WI38 (cell line): ENCODE results near the gene SLC4A4.

Experiments
- H3K4me3 ChIP-seq: 2 replicates; pipeline ENCODE4 v1.5.1; 2011; ENCODE audit warnings: low read depth, mild to moderate bottlenecking, control low read depth, low read length
- TF ChIP-seq, protein P1 (sequence below): IDR thresholded peaks from 2 replicates; pipeline ENCODE4 v1.5.1; 2012; ENCODE audit warnings: low read depth, mild to moderate bottlenecking, control low read depth, low read length

Gene SLC4A4

DNA sequence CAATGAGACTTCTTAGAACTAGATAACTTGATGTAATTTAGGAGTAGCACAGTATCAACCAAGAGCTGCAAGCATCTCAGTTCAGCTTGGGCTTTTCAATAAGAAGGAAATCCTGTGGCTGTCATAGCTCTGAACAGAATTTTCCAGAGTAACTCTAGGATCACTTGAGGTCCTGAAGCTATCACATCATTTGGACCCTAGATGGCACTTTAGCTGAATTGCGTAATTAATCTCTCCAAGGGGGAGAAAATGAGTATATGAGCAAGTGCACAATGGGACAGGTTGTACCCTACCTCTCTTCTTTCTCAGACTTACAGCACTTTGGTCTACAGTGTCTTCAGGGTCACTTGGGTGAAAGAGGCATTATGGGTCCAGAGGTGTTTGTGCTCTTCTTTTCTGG lies 45.2 kb downstream of the SLC4A4 start:
- TF ChIP-seq, protein P1, sequence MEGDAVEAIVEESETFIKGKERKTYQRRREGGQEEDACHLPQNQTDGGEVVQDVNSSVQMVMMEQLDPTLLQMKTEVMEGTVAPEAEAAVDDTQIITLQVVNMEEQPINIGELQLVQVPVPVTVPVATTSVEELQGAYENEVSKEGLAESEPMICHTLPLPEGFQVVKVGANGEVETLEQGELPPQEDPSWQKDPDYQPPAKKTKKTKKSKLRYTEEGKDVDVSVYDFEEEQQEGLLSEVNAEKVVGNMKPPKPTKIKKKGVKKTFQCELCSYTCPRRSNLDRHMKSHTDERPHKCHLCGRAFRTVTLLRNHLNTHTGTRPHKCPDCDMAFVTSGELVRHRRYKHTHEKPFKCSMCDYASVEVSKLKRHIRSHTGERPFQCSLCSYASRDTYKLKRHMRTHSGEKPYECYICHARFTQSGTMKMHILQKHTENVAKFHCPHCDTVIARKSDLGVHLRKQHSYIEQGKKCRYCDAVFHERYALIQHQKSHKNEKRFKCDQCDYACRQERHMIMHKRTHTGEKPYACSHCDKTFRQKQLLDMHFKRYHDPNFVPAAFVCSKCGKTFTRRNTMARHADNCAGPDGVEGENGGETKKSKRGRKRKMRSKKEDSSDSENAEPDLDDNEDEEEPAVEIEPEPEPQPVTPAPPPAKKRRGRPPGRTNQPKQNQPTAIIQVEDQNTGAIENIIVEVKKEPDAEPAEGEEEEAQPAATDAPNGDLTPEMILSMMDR = no peak
- H3K4me3 ChIP-seq = no peak overlapping the region

DNA sequence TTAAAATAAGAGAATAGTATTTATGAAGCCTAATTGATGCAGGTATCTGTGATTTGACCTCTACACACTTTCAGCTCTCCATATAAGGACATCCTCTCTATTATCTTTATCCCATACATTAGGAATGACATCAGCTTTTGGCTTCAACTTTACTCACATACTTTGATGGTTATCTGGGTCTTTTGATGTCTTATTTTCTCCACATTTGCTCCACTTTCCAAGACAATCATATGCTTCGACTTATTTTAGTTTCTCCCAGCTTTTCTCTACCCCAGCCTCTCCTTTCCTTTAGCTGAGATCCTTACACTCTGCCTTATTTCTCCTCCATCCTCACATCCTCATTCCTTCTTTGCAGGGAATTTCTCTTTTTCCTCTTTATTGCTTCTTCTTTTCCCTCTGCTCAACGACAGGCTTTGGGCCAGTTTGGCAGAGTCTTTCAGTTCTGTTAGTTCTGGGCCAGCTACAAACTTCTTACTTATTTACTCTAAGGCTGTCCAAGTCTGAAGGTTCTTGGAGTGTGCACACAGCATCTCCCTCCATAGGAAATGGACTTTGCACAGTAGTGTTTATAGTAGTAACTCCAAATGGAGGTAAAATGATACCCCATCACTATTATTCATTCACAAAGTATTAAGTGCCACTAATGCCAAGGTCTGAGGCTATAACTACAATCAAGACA lies 50.5 kb downstream of the SLC4A4 start:
- TF ChIP-seq, protein P1 = no peak
- H3K4me3 ChIP-seq = no peak overlapping the region

DNA sequence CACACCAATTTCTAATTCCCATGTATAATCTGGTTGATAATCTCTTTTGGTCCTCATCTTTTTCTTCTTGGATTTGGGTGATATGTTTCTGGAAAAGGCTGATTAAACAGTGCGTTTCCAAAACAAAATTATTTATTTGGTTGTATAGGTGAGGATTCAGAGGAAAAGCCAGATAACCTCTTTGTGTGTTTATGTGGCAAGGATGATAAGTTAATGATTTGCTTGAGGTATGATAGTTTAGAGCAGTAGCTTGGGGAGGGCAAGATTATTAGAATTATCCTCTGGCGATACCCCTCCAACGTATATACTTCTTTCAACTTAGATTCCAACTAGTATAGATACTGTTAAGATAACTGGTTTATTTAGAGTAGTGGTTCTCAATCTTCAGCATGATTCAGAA lies 53.3 kb downstream of the SLC4A4 start:
- TF ChIP-seq, protein P1 = no peak
- no peak overlapping the region for H3K4me3 ChIP-seq

DNA sequence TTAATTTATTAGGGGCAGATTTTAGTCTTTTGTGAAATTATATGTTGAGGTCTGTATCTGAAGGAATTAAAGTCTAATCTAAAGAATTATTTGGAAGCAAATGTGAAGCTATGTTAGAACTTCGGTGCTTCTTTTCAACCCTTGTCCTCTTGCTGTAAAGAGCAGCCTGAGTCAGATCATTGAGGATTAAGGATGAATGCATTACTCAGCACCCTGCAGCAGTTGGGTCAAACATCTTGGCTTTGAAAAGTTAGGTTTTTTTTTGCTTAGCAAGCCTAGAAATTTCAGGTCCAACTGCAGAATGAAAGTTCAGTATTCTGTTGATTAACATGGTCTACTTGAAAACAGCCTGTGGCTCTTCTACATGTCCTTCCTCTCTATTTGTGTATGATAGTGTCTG lies 57.6 kb downstream of the SLC4A4 start:
- no peak overlapping the region for H3K4me3 ChIP-seq
- TF ChIP-seq, protein P1 = no peak

DNA sequence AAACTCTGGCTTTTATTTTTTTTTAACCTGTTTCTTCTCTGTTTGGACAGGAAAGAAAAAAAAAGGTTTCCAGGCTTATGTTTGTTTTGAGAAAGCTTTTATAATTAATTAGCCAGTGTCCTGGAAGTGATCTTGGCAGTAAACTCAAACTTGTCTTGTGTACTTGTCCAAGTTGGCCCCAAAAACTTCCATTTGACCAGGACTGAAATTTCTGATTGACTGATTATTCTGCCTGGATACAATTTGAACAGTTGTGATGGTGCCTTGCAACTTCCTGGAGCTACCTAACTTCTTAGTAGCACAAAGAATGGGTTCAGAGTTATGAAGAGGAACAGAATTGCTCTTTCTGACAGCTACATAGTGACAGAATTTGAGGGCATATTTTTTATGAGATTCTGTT lies 62.0 kb downstream of the SLC4A4 start:
- no peak overlapping the region for H3K4me3 ChIP-seq
- TF ChIP-seq, protein P1 = no peak

DNA sequence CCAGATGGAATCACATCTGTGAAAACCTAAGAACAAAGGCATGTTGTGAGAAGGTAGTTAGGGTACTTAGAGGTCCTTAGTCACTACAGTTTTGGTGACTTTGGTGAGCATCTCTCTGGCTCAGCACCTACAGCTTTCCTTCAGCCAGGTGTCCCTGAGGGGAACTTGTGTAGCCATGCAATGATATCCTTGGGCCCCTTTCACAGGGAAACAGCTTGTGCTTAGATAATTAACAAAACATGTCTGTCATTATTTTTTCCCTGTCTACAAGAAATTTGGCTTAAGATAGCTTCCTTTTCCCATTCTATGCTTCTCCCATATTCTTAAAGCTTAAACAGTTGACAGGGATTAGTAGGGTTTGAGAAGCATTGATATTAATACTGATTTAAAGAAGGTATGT lies 63.8 kb downstream of the SLC4A4 start:
- TF ChIP-seq, protein P1 = no peak
- no peak overlapping the region for H3K4me3 ChIP-seq

DNA sequence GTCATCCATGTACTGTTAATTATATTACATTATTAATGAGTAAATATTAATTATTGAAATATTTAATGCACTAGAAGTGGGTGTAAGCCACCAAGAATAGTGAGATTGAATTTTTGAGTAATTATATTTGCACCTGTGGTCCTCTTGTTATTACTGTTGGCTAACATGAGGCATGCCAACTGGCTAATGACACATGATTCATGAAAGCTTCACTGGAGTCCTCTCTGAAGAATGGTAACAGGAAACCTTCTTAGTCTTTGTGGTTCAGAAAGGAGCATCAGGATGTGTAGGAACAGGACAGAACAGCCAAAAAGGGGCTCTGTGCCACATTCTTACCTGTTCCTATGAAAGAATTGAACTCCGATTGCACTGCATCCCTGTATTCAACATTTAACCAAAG lies 65.2 kb downstream of the SLC4A4 start:
- TF ChIP-seq, protein P1 = no peak
- H3K4me3 ChIP-seq = no peak overlapping the region
